Measurements from ENCODE around the gene FAM184A.

FAM184A gene

GRCh38 chr6:118914598-118914997 lies 163.9 kb downstream of the FAM184A start:
- DNase-seq (ENCODE audit: low read depth, low spot score), result no peak

GRCh38 chr6:118913161-118913560 lies 165.3 kb downstream of the FAM184A start:
- DNase-seq (ENCODE audit: low read depth, low spot score), result no peak

- DNase-seq (ENCODE audit: low read depth, low spot score), result no peak
These were observed 165.8 kb downstream of the FAM184A start for GRCh38 chr6:118912646-118913045.

Measured in astrocyte of the hippocampus (primary cell).